ENCODE results near the gene MPP7.

MPP7 gene

GRCh38 chr10:28304032-28304571 lies 1.2 kb upstream of the MPP7 start:
- DNase-seq, result no peak

- DNase-seq, result peak in 1 of 2 experiments; percentile 51
Observed at GRCh38 chr10:28302012-28302637, 739 bp downstream of the MPP7 start.

- no peak for DNase-seq
Observed at GRCh38 chr10:28300027-28300426, 2.8 kb downstream of the MPP7 start.

- DNase-seq, result no peak
Observed at GRCh38 chr10:28298951-28299350, 3.9 kb downstream of the MPP7 start.

- DNase-seq, result no peak
Observed at GRCh38 chr10:28296023-28296422, 6.8 kb downstream of the MPP7 start.

GRCh38 chr10:28295336-28295735 lies 7.5 kb downstream of the MPP7 start:
- no peak for DNase-seq

GRCh38 chr10:28294809-28295208 lies 8.1 kb downstream of the MPP7 start:
- DNase-seq, result no peak

- DNase-seq, result no peak
Observed at GRCh38 chr10:28294169-28294532, 8.7 kb downstream of the MPP7 start.

- DNase-seq, result no peak
Observed at GRCh38 chr10:28293236-28294168, 9.4 kb downstream of the MPP7 start.

GRCh38 chr10:28291881-28292297 lies 11.0 kb downstream of the MPP7 start:
- no peak for DNase-seq

GRCh38 chr10:28285816-28286215 lies 17.0 kb downstream of the MPP7 start:
- DNase-seq, result no peak

- DNase-seq, result no peak
Observed at GRCh38 chr10:28284126-28284525, 18.7 kb downstream of the MPP7 start.

GRCh38 chr10:28283251-28283650 lies 19.6 kb downstream of the MPP7 start:
- no peak for DNase-seq

GRCh38 chr10:28282336-28282735 lies 20.5 kb downstream of the MPP7 start:
- peak in 1 of 2 experiments; percentile 26 for DNase-seq

GRCh38 chr10:28281726-28282315 lies 21.0 kb downstream of the MPP7 start:
- no peak for DNase-seq

- no peak for DNase-seq
Observed at GRCh38 chr10:28280652-28281051, 22.2 kb downstream of the MPP7 start.

GRCh38 chr10:28279878-28280277 lies 23.0 kb downstream of the MPP7 start:
- DNase-seq, result no peak

GRCh38 chr10:28278842-28279241 lies 24.0 kb downstream of the MPP7 start:
- no peak for DNase-seq

- DNase-seq, result no peak
Observed at GRCh38 chr10:28276384-28276783, 26.5 kb downstream of the MPP7 start.

GRCh38 chr10:28274475-28274874 lies 28.4 kb downstream of the MPP7 start:
- no peak for DNase-seq

GRCh38 chr10:28273343-28273742 lies 29.5 kb downstream of the MPP7 start:
- DNase-seq, result no peak

GRCh38 chr10:28269842-28270456 lies 32.9 kb downstream of the MPP7 start:
- DNase-seq, result no peak

Data from NCI-H526 (cell line).